Uterus (tissue), 4 donors: ENCODE results near the gene WWC1. TPM values are rescaled to one million over a fixed set of nuclear protein-coding genes. Genes with fewer than 3 reads are reported as not detected.
"Not testable (repeated sequence)": the region's sequence is repeated elsewhere in the genome, so short reads cannot be mapped to it uniquely, and the experiment has no call there.

Experiments used
- DNase-seq, 2 donors: peaks; one replicate each; pipeline ENCODE4 v3.0.0-alpha.2; 2019 to 2020
- H3K27ac ChIP-seq, 2 donors: fragments of 200-600 bp; sonication (generic); 1 replicate in 1 of 2; 2 replicates in 1 of 2; pipeline ENCODE4 v1.5.1; 2016 to 2018
- H3K27me3 ChIP-seq, 2 donors: fragments of 200-600 bp; sonication (generic); one replicate each; pipeline ENCODE4 v1.5.1; 2018 to 2019; ENCODE audit warnings: control low read depth in 1 of 2
- H3K36me3 ChIP-seq, 2 donors: fragments of 200-600 bp; sonication (generic); one replicate each; pipeline ENCODE4 v1.5.1; 2019; ENCODE audit warnings: control low read depth in 1 of 2
- H3K4me1 ChIP-seq, 2 donors: fragments of 200-600 bp; sonication (generic); one replicate each; pipeline ENCODE4 v1.5.1; 2018 to 2019; ENCODE audit warnings: control low read depth in 1 of 2
- H3K4me3 ChIP-seq, 2 donors: fragments of 200-600 bp; sonication (generic); 1 replicate in 1 of 2; 2 replicates in 1 of 2; pipeline ENCODE4 v1.5.1; 2018 to 2019; ENCODE audit warnings: mild to moderate bottlenecking in 1 of 2
- H3K9me3 ChIP-seq, 2 donors: fragments of 200-600 bp; sonication (generic); one replicate each; pipeline ENCODE4 v1.5.1; 2019; ENCODE audit warnings: control low read depth in 1 of 2
- POLR2A ChIP-seq, 2 donors: fragments of 450-650 bp; IDR thresholded peaks; one replicate each; pipeline ENCODE4 v1.6.1; 2016; ENCODE audit warnings: antibody characterized with exemption in 2 of 2, mild to moderate bottlenecking in 1 of 2, moderate library complexity in 1 of 2
- intact Hi-C: fragments of 100-400 bp; cut with DNase I; formaldehyde crosslinking; loops from one replicate; pipeline ENCODE4 v1.15.1; 2023; ENCODE audit warnings: low total_unique reads
- total RNA-seq, 4 donors: library from RNA; depleted of rRNA in 3 of 4; stranded (reverse); fragments of >200 nt in 3 of 4; gene quantifications; one replicate each; pipeline versions ENCODE4 v1.1.0 to v1.2.4, GENCODE V29; 2014 to 2023
- TF ChIP-seq, protein P1 (sequence below), 4 experiments: fragments of 200-600 bp in 2 of 4; fragments of 450-650 bp in 2 of 4; sonication (generic) in 2 of 4; IDR thresholded peaks; one replicate each; pipeline ENCODE4 v1.5.1; 2016 to 2019; ENCODE audit warnings: antibody characterized with exemption in 4 of 4, mild to moderate bottlenecking in 2 of 4, moderate library complexity in 1 of 4
- donor health status: DM: yes; HTN: yes; CAD: no.

WWC1 gene
- total RNA-seq, 4 donors from 2014 or later, result under 0.01 to 8.7 (median 1.9) TPM; not detected in 1

DNA sequence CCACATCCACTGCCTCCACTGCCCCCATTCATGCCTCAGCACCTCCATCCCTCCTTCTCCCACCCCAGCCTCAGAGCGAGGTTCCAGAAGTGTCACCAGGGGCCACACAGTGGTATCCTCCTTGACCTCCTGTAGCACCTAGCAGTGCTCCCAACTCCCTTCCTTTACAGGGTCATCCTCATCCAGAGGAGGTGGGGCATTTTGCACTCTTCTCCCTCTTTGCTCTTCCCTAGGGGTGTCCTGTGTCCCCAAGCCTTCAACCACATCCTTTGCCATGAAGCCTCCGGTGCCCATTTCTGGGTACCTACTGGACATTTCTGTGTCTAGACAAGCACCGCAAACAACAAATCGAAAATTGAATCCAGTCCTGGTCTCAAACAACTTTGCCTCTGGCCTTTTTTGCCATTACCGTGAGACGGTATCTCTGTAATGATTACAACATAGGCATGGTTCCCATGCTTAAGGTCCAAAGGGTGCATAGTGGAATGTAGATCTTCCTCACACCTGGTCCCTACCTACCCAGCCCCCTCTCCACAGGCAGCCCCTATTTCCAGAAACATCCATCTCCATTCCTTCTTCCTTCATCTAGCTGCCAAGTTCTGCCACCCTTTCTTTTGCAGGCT is 17.6 kb downstream of the WWC1 start:
- intact Hi-C loops, result no loop called here
- DNase-seq, result no peak
- H3K4me1 ChIP-seq, result no peaks in the 10 kb centered on the region

DNA sequence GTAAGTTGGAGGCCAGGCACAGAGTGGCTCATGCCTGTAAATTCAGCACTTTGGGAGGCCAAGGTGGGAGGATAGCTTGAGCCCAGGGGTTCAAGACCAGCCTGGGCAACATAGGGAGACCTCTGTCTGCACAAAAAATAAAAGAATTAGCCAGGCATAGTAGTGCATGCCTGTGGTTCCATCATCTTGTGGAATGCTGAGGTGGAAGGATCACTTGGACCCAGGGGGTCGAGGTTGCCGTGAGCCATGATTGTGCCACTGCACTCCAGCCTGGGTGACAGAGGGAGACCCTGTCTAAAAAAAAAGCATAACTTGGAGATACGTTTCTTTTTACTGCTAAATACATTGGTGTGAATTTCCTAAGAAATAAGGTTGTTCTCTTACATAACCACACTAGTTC is 19.1 kb downstream of the WWC1 start:
- H3K27me3 ChIP-seq, H3K9me3 ChIP-seq, H3K4me3 ChIP-seq, H3K4me1 ChIP-seq, H3K27ac ChIP-seq, H3K36me3 ChIP-seq, DNase-seq, intact Hi-C loops: not testable (repeated sequence)

More for the DNA sequence above, 17.6 kb downstream of the WWC1 start:
- TF ChIP-seq, protein P1, sequence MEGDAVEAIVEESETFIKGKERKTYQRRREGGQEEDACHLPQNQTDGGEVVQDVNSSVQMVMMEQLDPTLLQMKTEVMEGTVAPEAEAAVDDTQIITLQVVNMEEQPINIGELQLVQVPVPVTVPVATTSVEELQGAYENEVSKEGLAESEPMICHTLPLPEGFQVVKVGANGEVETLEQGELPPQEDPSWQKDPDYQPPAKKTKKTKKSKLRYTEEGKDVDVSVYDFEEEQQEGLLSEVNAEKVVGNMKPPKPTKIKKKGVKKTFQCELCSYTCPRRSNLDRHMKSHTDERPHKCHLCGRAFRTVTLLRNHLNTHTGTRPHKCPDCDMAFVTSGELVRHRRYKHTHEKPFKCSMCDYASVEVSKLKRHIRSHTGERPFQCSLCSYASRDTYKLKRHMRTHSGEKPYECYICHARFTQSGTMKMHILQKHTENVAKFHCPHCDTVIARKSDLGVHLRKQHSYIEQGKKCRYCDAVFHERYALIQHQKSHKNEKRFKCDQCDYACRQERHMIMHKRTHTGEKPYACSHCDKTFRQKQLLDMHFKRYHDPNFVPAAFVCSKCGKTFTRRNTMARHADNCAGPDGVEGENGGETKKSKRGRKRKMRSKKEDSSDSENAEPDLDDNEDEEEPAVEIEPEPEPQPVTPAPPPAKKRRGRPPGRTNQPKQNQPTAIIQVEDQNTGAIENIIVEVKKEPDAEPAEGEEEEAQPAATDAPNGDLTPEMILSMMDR (IDR thresholded peaks at IDR 0.05), result no peak
- no peak for TF ChIP-seq POLR2A (IDR thresholded peaks at IDR 0.05)
- Histone ChIP-seq H3K4me3 (no peak overlapping the region), H3K27ac (no peak overlapping the region), H3K36me3 (no peaks in the 10 kb centered on the region), H3K27me3 (no peaks in the 10 kb centered on the region), H3K9me3 (no peaks in the 10 kb centered on the region)

DNA sequence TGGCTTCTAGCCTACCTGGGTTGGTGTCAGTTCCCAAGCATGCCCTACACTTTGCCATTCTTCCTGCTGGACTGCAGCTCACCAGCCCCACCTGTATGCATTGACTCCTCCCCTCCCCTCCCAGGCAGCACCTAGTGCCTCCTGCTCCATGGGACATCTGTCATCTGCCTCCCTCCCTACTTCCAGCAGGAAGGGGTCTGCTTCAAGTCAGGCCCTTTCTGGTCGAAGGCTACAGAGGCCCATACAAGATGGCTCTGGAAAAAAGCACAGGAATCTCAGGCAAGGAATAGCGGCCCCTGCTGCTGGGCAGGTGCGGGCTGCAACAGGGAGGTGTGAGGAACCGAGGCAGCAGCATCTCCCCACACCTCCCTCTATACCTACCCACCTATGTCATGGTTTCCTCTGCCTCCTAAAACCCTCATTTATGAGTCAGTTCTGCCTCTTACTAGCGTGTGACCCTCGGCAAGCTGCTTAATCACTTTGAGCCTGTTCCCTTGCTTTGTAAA is 19.7 kb downstream of the WWC1 start:
- Histone ChIP-seq H3K27me3 (no peaks in the 10 kb centered on the region), H3K9me3 (no peaks in the 10 kb centered on the region), H3K4me3 (no peak overlapping the region), H3K36me3 (no peaks in the 10 kb centered on the region), H3K27ac (no peak overlapping the region), H3K4me1 (no peaks in the 10 kb centered on the region)
- no peak for TF ChIP-seq POLR2A (IDR thresholded peaks at IDR 0.05)
- TF ChIP-seq, protein P1 (IDR thresholded peaks at IDR 0.05), result no peak
- intact Hi-C loops, result no loop called here
- no peak for DNase-seq

DNA sequence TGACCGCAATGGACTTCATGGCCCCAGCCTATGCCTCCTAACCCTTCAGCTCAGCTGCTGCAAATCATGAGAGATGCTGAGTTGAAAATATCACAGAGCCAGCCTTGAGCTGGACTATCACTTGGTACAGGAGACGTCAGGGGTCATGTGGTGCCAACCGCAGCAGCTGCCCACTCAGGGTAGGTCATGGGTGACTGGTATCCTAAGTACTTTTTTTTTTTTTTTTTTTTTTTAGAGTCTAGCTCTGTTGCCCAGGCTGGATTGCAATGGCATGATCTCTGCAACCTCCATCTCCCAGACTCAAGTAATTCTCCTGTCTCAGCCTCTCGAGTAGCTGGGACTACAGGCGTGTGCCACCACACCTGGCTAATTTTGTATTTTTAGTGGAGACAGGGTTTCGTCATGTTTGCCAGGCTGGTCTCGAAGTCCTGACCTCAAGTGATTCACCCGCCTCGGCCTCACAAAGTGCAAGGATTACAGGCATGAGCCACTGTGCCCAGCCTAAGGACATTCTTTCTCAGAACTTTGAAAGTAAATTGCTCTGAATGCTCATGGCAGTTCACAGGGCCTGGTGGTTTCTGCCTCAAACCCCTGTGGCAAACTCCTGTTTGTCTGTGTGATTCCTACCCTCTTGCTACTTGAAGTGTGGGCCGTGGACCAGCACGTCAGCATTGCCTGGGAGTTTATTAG is 21.3 kb downstream of the WWC1 start:
- H3K27me3 ChIP-seq, result no peaks in the 10 kb centered on the region
- no peak overlapping the region for H3K4me3 ChIP-seq
- no peaks in the 10 kb centered on the region for H3K4me1 ChIP-seq
- DNase-seq, result no peak
- H3K9me3 ChIP-seq, result no peaks in the 10 kb centered on the region
- no peak for TF ChIP-seq POLR2A (IDR thresholded peaks at IDR 0.05)
- TF ChIP-seq, protein P1 (IDR thresholded peaks at IDR 0.05), result no peak
- H3K27ac ChIP-seq, result no peak overlapping the region
- intact Hi-C loops, result no loop called here
- H3K36me3 ChIP-seq, result no peaks in the 10 kb centered on the region

DNA sequence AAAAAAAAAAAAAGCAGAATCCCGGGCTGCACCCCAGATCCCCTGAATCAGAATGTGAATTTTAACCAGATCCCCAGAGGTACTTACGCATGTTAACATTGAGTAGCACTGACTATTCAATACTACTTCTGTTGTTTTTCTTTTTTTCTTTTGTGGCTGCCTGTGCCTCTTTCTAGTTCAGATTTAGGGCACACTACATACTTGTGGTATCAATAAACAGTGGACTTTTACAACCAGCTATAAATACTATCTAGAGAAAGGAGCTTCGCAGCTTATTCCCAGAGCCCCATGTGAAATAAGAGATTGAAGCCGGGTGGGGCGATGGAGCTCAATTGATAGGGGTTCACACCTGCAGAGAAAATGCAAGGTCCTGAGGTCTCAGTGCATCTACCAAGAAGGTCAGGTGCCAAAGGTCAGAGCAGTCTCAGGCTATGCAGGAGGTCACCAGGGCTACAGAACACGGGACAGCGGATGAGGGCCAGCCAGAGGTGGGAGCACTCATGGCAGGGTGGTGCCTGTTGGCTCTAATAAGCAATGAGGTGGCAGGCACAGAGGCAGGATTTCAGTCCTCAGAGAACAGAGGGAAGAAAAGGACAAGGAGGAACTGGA is 22.3 kb downstream of the WWC1 start:
- TF ChIP-seq, protein P1 (IDR thresholded peaks at IDR 0.05), result no peak
- TF ChIP-seq POLR2A (IDR thresholded peaks at IDR 0.05), result no peak
- no peaks in the 10 kb centered on the region for H3K9me3 ChIP-seq
- DNase-seq, result no peak
- H3K27me3 ChIP-seq, result no peaks in the 10 kb centered on the region
- no peaks in the 10 kb centered on the region for H3K4me1 ChIP-seq
- no peak overlapping the region for H3K27ac ChIP-seq
- intact Hi-C loops, result no loop called here
- H3K4me3 ChIP-seq, result no peak overlapping the region
- H3K36me3 ChIP-seq, result no peaks in the 10 kb centered on the region
